Type B pancreatic cell (in vitro differentiated cells): ENCODE measurements around the gene SLC6A18. TPM values are rescaled to one million over a fixed set of nuclear protein-coding genes. Genes with fewer than 3 reads are reported as not detected.
"Not testable (repeated sequence)": the region's sequence is repeated elsewhere in the genome, so short reads cannot be mapped to it uniquely, and the experiment has no call there.

Experiments
- DNase-seq: peaks from one replicate; pipeline ENCODE4 v3.0.0; 2021; ENCODE audit warnings: mixed read lengths; ENCODE audit not compliant: unreplicated experiment; ENCODE audit errors: extremely low spot score
- H3K27ac Mint-ChIP-seq: 2 replicates; pipeline ENCODE4 v1.8.0; 2021; ENCODE audit warnings: mild to moderate bottlenecking, mixed read lengths
- H3K27me3 Mint-ChIP-seq: 2 replicates; pipeline ENCODE4 v1.8.0; 2021; ENCODE audit warnings: mixed read lengths
- H3K36me3 Mint-ChIP-seq: 2 replicates; pipeline ENCODE4 v1.8.0; 2021; ENCODE audit warnings: mixed read lengths
- H3K4me1 Mint-ChIP-seq: one replicate; pipeline ENCODE4 v1.8.0; 2021; ENCODE audit warnings: mixed read lengths; ENCODE audit not compliant: unreplicated experiment
- H3K4me3 Mint-ChIP-seq: 2 replicates; pipeline ENCODE4 v1.8.0; 2021; ENCODE audit warnings: mild to moderate bottlenecking, mixed read lengths
- H3K9me3 Mint-ChIP-seq: 2 replicates; pipeline ENCODE4 v1.8.0; 2021; ENCODE audit warnings: mixed read lengths
- CTCF ChIP-seq: fragments of 200-600 bp; sonication (generic); conservative IDR thresholded peaks from 2 replicates; pipeline ENCODE4 v1.5.0; 2021; ENCODE audit warnings: antibody characterized with exemption, mild to moderate bottlenecking
- total RNA-seq: library from RNA; stranded (reverse); gene quantifications from 2 replicates; pipeline ENCODE4 v1.2.1, GENCODE V29; 2021; ENCODE audit warnings: low replicate concordance

SLC6A18 gene
- total RNA-seq, 1 donor from 2014 or later = 0.41 TPM

GRCh38 chr5:1281038-1281882 is 56.1 kb downstream of the SLC6A18 start:
- TF ChIP-seq CTCF = no peak
- H3K27ac Mint-ChIP-seq = no peak overlapping the region
- H3K27me3 Mint-ChIP-seq = no peaks in the 10 kb centered on the region
- H3K9me3 Mint-ChIP-seq = no peaks in the 10 kb centered on the region
- no peak for DNase-seq
- no peaks in the 10 kb centered on the region for H3K4me1 Mint-ChIP-seq
- no peak overlapping the region for H3K4me3 Mint-ChIP-seq
- no peaks in the 10 kb centered on the region for H3K36me3 Mint-ChIP-seq

- Mint-ChIP-seq H3K27ac (no peak overlapping the region), H3K4me3 (no peak overlapping the region), H3K4me1 (no peaks in the 10 kb centered on the region), H3K27me3 (no peaks in the 10 kb centered on the region), H3K9me3 (no peaks in the 10 kb centered on the region), H3K36me3 (no peaks in the 10 kb centered on the region)
- TF ChIP-seq CTCF = no peak
- peak; percentile 50 for DNase-seq
Measured at GRCh38 chr5:1282131-1282992, 57.2 kb downstream of the SLC6A18 start.

- peak; percentile 61 for DNase-seq
- H3K4me3 Mint-ChIP-seq, H3K4me1 Mint-ChIP-seq, H3K36me3 Mint-ChIP-seq, H3K27ac Mint-ChIP-seq, H3K27me3 Mint-ChIP-seq, H3K9me3 Mint-ChIP-seq: not testable (repeated sequence)
Measured at GRCh38 chr5:1282993-1283728, 58.0 kb downstream of the SLC6A18 start.

- H3K9me3 Mint-ChIP-seq, H3K36me3 Mint-ChIP-seq, H3K27me3 Mint-ChIP-seq, H3K4me1 Mint-ChIP-seq, H3K4me3 Mint-ChIP-seq, H3K27ac Mint-ChIP-seq: not testable (repeated sequence)
- peak; percentile 42 for DNase-seq
Measured at GRCh38 chr5:1283729-1284041, 58.5 kb downstream of the SLC6A18 start.

GRCh38 chr5:1284336-1284970 is 59.3 kb downstream of the SLC6A18 start:
- H3K27me3 Mint-ChIP-seq, H3K36me3 Mint-ChIP-seq, H3K4me3 Mint-ChIP-seq, H3K4me1 Mint-ChIP-seq, H3K27ac Mint-ChIP-seq, H3K9me3 Mint-ChIP-seq: not testable (repeated sequence)
- peak; percentile 43 for DNase-seq

GRCh38 chr5:1285141-1285540 is 60.0 kb downstream of the SLC6A18 start:
- Mint-ChIP-seq H3K27ac (no peak overlapping the region), H3K9me3 (peaks cover 5% of the 10 kb centered on the region), H3K4me3 (no peak overlapping the region), H3K36me3 (no peaks in the 10 kb centered on the region), H3K27me3 (peaks cover 4% of the 10 kb centered on the region), H3K4me1 (no peaks in the 10 kb centered on the region)
- no peak for TF ChIP-seq CTCF
- peak; percentile 60 for DNase-seq
